Measurements from ENCODE around the gene GNB1L.

The GNB1L gene

GRCh38 chr22:19758896-19759426 lies 95.7 kb downstream of the GNB1L start:
- DNase-seq: no peak

DNA sequence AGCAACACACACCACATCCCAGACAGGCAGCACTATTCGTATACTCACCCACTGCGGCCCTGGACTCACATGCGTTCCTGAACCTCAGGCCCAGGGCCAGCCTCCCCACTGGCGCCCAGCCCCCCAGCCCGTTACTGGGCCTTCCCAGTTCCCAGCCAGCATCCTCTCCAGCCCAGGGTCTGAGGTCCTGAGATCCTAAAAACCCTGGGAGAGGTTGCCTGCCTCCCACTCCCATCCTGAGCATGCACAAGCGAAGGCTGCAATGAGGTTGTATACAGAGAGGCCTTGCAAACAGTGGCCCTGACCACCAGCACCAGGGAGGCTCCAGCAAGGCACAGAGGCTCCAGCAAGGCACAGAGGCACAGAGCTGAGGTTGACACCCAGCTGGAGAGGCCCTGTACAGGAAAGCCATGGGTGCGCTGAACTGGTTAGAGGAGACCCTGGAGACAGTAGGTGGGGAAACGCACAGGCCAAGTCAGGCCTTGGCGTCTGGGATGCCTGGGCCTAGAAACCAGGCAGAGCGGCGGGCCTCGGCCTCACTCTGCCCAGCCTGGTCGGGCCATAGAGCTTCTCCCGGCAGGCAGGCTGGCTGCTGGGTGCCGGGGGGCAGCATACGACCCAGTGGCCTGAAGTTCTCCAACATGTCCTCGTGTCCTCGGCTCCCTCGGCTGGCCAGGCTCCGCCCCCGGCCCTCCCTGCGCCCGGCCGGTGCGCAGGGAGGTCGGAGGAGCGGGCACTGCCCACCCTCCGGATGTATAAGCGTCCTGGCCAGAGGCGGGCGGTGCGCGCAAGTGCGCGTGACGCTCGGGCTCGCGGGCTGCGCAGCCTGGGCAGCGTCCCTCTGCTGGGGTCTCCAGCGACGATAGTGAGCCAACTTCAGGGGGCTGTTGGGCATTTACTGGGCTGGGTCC lies 96.4 kb downstream of the GNB1L start:
- DNase-seq: no peak

DNA sequence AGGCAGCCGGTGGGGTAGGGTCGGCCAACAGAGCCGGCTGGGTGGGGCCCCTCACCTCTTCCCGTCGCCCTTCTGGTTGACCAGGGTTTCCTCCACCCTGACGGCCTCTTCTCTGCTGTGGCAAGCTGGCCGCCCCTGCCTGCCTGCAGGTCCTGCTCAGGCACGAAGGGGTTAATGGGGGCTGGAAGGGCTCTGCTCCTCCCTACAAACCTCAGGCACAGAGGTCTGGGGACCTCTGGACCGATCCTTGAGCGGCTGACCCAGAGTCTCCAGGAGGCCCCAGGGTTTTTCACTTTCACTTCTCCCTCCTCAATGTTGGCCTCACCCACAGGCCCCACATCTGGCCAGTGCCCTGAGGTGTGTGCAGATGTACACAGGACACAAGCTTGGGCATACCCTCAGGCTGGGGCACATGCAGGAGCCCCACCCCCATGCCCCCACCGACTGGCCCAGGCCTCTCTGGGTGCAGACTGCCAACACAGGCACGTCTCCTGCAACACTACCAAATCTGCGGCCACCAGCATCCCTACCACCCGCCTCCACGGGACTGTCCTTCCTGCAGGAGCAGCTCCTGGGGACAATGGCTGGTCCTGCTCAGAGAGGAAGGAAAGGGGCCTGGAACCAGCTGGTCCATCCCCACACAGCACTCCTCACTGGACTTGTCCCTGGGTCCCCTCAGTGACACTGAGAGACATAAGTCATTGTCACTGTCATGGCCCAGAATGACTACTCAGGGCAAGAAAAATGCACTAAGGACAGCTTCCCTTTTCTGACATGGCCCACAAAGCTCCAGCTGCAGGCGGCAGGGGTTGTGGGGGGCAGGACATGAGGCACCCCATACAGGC lies 97.3 kb downstream of the GNB1L start:
- no peak for DNase-seq

GRCh38 chr22:19756288-19757128 lies 98.2 kb downstream of the GNB1L start:
- DNase-seq: no peak

- DNase-seq: no peak
Observed at GRCh38 chr22:19755722-19756287, 98.9 kb downstream of the GNB1L start.

DNA sequence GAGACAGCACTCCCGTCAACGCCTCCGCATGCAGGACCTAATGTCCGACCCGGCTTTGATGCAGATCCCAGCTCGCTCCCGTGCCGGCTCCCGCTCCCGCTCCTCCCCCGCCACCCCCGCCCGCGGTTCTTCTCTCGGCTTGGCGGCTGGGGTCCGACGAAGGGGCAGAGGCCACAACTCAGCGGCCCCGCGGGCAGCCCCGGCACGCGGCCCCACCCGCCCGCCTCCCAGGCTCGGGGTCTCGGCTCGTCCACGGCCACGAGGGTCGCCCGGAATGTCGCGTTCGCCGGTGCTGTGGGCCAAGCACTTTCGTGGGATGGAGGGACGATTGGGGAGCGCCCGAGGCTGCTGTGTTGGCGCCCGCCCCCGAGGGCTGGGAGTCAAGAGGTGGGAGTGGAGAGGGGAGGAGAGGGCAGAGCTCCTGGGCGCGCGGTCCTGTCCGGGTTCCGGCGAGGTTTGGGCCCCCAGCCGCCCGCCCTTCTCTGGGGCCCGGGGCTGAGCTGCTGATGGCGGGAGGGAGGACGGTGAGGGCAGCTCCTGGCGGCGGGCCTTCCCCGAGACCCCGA lies 99.4 kb downstream of the GNB1L start:
- no peak for DNase-seq

DNA sequence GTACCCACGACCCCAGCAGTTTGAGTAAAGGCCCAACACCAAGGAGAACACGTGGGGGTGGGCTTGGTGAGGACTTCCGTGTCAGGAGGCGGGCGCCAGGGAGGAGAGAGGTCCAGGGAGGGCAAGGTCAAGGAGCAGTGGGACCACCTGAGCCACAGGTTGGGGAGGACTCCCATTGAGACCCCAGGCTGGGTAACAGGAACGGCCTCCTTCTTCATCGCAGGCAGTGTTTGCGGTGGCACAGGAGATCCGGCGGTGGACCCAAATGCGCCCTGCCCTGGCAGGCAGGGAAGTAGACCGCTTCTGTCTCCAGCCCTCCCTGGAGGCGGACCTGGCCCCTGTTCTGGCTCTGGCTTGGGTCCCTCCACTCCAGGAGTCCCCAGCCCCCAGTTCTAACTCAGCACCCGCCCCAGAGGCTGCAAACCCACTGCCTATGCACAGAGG lies 100.0 kb downstream of the GNB1L start:
- DNase-seq: no peak

- no peak for DNase-seq
Observed at GRCh38 chr22:19753996-19754700, 100.5 kb downstream of the GNB1L start.

DNA sequence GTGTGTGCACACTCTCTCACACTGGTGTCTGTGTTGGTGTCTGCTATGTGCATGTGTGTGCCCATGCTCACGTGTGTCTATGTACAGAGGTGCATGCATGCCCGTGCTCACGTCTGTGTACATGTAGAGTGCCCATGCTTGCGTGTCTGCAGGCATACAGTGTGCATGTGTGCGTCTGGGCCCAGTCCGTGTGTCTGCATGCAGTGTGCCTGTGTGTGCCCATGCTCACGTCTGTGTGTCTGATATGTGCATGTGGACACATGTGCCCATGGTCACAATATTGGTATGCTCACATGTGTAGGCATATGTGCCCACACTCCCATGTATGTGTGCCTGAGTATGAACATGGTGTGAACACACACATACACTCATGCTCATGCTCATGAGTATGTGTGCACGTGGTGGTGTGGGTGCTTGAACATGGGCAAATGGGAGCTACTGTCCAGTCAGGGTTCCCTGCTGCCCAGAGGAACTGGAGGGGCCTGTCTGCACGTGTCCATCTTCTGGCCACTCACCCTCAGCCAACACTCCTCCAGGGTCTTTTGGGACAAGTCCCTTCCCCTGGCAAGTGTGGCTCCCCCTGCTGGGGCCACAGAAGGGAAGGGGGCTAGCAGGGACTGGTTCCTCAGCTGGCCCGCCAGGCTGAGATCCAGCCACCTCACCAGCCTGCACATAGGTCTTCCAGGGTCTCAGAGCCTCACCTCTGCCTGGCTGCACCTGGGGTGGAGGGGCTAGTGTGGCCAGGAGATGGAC lies 101.4 kb downstream of the GNB1L start:
- DNase-seq: no peak

DNA sequence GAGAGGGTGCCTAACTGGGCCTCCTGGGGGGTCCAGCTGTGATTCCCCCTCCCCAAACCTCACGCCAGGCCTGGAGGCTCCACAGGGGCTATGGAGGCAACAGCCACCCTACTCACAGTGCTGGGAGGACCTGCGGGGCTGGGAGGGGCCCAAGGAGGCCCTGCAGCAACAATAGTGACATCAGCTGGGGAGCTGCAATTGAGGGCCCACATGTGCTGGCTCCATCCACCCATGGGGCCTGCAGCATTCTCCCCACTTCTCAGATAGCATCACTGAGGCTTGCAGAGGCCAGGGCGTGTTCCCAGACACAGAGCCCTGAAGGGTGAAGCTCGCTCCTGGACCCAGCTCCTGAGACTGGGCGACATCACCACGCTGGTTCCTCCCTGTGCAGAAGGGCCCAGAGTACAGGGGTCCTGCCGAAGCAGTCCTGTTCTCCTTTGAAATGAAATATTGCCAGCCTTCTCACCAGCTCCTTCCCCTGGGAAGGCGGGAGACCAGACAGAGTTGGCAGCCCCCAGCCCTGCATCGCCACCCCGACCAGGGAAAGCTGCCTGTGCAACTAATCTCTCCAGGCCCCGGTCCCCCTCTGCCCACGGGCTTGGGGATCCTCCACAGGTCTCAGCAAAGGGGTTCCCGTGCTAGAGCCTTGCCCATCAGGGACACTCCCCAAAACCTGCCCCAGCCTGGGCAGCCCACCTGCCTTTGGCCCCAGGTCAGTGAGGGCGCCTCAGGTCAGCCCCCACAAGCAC lies 103.0 kb downstream of the GNB1L start:
- no peak for DNase-seq

DNA sequence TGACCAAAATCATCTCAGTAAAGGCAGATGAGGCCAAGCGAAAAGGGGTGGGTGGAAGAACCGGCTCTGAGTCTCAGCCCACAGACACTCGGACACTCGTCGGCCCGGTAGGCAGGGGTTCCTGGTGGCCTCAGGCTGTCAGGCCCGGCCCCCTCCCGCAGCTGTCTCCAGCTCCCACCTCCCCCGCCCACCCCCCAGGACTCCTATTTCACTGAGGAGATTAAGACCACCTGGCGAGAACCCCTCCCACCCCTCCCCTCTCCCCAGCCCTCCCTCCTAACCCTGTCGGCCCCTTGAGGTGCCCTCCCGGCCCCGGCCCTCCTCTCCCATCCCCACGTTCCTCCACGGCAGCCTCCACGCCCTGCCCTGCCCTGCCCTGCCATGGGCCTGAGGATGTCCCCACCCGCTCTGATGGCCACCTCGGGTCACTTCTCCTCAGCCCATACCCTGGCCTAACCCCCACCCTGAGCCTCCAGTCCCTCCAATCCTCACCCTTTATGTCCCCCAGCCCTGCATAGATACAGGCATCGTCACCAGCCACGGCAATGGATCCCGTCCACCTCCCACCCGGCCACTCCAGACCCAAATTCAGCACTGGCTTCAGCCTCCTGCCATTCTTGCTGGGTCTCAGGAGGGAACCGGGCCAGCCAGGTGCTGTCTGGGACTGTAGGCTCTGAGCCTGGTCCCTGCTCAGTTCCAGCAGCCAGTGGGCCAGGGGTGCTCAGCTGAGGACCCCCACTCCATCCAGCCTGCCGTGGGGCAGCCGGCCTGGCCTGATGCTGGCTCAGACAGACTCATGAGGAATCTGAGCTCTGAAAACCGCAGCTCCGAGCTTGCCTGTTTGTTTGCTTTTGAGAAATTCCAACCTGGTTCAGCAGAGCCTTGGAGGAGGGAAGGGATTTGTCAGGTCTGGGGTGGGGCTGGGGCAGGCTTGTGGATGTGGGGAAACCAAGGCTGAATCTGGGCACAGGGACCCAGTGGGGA lies 103.9 kb downstream of the GNB1L start:
- DNase-seq: no peak

DNA sequence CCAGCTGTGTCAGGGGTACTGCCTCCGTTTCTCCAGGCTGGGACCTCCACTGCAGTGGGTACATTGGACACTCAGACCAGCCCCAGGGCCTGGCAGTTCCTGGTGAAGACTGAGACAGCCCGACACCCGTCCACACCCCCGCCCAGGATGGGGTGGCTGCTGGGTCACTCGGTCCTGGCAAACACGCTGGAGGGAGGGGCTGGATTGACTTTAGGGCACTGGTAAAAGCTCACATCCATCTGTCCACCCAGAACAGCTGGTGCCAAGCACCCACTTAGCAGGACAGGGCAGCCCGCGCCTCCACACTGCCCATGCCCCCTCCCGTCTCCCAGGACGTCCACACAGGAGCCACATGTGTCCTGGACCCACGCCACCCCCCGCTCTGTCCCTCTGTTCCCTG lies 104.8 kb downstream of the GNB1L start:
- no peak for DNase-seq

DNA sequence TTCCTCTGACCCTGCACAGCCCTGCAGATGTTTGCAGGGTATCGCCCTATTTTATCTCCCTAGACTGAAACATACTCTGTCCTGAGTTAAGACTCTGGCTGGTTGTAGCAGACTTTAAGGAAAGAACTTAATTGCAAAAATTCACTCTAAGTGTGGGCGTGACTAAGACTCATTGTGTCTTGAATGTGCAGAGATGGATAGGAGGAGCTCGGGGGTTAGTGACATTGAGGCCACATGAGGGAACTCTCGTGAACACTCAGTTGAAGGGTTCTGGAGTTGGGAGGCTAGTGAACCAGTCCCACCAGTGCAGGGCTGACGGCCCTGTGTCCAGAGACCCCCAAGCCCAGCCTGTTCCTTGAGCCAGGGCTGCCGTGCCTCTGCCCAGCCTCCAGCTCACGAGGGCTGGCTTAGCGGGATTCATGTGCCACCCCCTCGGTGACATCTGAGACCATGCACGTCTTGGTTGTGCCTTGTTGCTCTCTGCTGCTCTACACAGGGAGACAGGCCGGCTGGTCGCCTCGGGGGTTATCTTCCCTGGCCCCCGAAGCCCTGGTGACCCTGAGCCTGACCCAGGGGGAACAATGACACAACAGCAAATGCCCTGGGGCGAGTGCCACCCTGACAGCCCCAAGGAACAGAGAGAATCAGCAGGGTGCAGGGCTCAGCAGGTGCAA lies 105.5 kb downstream of the GNB1L start:
- DNase-seq: no peak

DNA sequence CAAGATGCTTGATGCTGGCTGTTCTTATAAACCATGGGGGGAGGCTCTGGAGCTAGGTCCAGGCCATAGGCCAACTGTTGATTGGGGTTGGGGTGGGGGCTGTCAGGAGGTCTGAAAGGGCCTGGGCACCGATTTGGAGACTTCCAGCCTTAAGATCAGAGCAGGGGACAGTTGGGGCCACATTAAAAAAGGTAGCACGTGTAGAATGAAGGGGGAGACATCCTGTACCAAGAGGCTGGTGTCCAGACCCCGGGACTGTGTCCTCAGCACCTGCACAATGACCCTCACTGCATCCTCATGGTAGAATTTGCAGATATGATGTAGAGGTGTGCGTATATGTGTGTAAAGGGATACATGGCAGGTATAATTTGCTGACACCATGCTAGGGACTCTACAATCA lies 106.5 kb downstream of the GNB1L start:
- DNase-seq: no peak

- no peak for DNase-seq
Observed at GRCh38 chr22:19747551-19747950, 107.1 kb downstream of the GNB1L start.

GRCh38 chr22:19746726-19747125 lies 107.9 kb downstream of the GNB1L start:
- no peak for DNase-seq

DNA sequence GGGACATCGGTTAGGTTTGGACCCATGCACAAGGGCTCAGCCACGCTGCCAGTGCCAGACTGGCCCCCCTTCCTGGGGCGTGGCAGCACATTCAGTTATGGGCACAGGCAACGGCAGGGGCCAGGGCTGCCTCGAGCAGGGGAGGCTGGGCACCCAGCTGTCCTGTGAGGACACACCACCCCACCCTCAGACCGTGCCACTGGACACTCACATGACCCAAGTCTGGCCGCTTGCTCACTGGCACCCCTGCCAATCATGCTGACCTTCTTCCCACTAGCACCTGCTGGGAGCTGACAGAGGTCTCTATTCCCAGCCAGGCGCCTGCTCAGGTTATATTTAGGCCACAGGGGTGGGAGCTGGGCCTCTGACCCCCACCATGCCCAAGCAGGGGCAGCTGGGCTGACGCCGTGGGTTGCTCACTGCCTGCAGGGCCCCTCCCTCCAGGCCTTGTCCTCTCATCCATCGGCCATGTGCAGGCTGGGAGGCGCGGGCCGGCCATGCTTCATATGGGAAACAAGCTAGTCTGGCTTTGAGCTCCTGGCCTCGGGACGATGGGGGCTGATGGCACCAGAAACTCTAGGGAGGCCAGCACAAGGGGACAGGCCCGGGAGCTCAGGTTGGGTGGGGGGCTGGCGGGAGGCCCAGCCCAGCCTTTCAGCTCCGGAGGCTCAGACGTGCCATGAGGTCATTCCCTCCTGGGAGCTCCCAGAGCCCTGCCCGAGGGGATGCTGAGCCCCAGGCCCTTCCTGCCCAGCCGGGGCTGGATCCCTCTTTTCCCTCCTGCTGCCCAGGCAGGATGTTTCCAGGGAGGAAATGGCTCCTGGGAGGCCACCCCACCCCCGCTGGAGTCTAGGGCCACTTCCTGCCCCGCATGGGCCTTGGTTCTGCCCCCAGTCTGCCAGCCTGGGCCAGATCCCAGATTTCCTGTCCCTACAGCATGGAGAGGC lies 109.2 kb downstream of the GNB1L start:
- no peak for DNase-seq

All from NCI-H2227 treated with DMSO at 0.1 percent for 48 hours (cell line).